OCI-LY3 (cell line): ENCODE data around the gene NEUROG1.

Experiments used
- CTCF ChIP-seq: fragments of 200-600, 300-600 bp; sonication (generic); IDR thresholded peaks from 2 replicates; pipeline ENCODE4 v1.5.1; 2014; ENCODE audit warnings: antibody characterized with exemption, low read length, low read depth
- EZH2phosphoT487 ChIP-seq: fragments of 200-600 bp; shearing (Covaris generic); IDR thresholded peaks from 2 replicates; pipeline ENCODE4 v1.6.1; 2018; ENCODE audit warnings: antibody characterized with exemption, mixed run types, low read depth

- TF ChIP-seq CTCF (no peak), EZH2phosphoT487 (no peak)
Observed at GRCh38 chr5:135487839-135488514, 47.8 kb downstream of the NEUROG1 start.
